GM20431 (cell line): Measurements from ENCODE around the gene TRPM6.
"Not testable (repeated sequence)": the region's sequence is repeated elsewhere in the genome, so short reads cannot be mapped to it uniquely, and the experiment has no call there.

ENCODE experiments used
- in situ Hi-C: fragments of 300-500 bp; cut with MseI, MboI; formaldehyde crosslinking; loops from one replicate; pipeline ENCODE4 v1.15.0; 2020; ENCODE audit warnings: low sequenced_read_pairs; ENCODE audit not compliant: unreplicated experiment

TRPM6 gene, protein sequence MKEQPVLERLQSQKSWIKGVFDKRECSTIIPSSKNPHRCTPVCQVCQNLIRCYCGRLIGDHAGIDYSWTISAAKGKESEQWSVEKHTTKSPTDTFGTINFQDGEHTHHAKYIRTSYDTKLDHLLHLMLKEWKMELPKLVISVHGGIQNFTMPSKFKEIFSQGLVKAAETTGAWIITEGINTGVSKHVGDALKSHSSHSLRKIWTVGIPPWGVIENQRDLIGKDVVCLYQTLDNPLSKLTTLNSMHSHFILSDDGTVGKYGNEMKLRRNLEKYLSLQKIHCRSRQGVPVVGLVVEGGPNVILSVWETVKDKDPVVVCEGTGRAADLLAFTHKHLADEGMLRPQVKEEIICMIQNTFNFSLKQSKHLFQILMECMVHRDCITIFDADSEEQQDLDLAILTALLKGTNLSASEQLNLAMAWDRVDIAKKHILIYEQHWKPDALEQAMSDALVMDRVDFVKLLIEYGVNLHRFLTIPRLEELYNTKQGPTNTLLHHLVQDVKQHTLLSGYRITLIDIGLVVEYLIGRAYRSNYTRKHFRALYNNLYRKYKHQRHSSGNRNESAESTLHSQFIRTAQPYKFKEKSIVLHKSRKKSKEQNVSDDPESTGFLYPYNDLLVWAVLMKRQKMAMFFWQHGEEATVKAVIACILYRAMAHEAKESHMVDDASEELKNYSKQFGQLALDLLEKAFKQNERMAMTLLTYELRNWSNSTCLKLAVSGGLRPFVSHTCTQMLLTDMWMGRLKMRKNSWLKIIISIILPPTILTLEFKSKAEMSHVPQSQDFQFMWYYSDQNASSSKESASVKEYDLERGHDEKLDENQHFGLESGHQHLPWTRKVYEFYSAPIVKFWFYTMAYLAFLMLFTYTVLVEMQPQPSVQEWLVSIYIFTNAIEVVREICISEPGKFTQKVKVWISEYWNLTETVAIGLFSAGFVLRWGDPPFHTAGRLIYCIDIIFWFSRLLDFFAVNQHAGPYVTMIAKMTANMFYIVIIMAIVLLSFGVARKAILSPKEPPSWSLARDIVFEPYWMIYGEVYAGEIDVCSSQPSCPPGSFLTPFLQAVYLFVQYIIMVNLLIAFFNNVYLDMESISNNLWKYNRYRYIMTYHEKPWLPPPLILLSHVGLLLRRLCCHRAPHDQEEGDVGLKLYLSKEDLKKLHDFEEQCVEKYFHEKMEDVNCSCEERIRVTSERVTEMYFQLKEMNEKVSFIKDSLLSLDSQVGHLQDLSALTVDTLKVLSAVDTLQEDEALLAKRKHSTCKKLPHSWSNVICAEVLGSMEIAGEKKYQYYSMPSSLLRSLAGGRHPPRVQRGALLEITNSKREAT (N-terminal part only)

DNA sequence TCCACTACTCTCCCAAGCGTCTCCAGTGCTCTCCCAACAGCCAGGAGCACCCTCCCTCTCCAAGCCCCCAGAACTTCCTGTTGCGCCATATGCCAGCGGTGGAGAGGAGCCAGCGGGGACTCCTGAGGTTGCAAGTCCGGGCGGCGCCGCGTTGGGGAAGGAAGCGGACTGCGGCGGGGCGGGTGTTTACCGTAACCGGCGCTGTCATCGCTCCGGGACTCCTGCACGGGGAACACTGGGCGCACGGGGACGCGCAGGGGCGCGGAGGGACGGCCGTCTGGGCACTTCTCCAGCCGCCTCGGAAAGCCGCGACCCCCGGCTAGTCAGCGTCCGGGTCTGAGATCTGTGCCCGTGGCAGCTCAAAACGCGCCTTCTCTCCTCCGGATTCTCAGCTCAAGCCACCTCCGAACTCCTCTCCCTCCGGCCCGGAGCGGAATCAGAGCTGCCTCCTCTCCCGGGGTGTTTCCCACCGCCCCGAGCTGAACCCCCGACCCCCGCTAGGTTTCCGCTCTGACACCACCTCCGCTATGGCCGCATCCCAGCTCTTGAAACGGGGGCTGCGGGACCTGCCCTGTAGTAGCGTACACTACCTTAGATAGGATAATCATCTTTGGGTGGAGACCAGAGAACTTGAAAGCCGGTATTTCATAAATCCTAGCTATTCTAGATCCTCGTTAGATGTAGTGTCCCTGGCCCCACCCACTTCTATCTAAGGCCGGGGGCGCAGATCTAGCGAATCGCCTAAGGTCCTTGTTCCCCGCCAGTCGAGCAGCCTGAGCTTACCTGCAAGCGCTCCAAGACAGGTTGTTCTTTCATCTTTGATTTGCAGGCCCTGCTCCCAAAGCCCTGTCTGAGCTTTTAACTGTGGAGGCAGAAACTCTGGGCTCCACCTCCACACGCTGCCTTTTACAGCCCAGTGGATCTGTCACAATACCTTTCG lies at the start of gene TRPM6:
Gene TRPM6, minus strand, starts transcription at position 881 of the 940 bp plus-strand sequence. Its CDS starts 65 bp downstream, at position 816.
- in situ Hi-C loops, result no loop called here

DNA sequence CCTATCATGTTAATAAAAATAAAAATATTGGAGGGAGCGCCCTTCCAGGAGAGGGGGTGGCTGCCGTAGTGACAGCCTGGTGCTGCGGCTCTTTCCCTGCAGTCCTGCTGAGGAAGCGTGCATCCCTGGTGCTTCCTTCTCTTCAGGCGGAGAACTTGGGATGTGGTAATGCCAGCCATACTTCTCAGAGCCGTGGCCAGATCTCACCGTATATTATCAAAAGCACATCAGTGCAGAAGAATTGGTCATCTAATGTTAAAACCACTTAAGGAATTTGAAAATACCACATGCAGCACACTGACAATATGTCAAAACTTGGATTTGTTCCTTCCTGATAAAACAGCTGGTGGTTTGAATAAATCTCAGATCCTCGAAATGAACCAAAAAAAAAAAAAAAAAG lies 47.3 kb upstream of the TRPM6 start:
- in situ Hi-C loops, result no loop called here

DNA sequence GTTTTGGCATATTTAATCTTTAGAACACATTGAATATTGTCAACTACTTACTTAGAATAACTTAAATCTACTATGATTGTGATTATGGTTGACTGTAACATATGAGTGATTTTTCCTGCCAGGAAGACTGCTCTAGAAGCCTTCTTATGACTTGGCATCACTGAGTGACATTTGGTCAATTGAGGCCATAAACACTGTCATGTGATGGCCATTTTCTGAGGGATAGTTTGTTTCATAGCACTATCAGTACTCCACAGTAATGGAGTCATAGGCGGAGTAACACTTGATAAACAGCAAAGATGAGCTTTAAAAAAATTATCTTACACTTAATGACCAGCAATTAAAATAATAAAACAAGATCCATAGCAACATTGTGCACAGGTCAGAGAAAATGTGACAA lies 34.0 kb upstream of the TRPM6 start:
- in situ Hi-C loops, result no loop called here

DNA sequence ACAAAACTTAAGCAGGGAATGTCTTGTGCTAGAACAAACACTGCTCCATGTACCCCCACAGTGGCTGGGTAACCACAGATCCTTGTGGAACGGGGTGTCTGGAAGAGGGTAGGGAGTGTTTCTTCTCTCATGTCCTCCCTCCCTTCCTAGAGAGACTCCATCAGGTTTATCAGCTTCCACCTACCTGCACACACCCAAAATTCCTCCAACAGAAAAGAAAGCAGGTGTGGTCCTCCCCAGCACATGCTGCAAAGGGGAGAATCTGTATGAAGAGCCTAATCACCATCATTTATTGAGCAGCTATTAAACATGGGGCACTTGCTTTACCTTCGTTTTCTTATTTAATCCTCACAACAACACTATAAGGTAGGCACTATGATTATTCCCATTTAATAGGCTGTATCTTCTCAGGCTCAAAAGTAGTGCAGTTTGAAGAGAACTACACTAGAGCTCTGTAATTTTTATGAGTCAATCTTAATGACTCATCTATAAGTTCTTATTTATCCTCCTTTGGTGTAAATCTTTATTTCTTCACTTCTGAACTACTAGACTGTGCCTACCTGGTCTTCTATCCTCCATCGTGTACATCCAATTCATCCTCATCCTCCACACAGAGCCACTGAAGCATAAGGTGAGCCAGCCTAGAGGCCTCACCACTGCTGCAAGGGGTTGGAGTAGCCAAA lies 33.4 kb upstream of the TRPM6 start:
- in situ Hi-C loops, result no loop called here

DNA sequence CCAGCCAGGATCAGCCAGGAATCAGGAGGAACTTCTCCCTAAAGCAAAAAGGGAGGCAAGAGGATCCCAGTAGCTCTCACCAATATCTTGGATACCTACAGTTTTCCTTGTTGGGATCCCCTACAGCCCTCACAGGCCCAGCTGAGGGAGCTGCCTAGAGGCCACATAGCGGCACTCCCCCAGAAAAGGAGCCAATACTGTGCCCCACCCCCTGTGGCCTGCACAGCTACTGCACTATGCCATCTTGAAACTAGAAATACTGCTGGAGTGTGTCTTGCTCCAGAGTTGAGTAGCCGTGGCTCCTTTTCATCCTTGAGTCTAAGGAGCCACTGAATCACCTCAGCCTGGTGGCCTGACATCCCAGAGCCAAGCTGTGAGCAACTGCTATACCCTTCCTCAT lies 22.3 kb upstream of the TRPM6 start:
- in situ Hi-C loops, result no loop called here

DNA sequence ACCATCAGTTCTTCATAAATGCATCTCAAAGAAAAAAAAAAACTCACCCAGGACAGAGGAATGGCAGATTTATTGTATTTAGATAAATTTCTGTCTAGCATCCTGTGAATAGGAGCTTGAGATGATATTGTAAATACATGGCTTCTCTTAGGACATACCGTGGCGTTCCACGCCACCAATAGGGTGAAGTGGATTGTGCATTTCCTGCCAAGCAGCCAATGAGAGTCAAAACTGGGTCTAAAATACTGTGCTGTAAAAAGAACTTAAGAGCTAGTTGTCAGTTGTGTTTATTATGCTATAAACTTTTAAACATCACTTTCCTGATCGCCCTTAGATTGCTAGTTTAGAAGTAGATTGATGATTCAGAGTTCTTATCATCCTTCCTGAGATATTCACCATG lies 20.9 kb upstream of the TRPM6 start:
- in situ Hi-C loops, result no loop called here

DNA sequence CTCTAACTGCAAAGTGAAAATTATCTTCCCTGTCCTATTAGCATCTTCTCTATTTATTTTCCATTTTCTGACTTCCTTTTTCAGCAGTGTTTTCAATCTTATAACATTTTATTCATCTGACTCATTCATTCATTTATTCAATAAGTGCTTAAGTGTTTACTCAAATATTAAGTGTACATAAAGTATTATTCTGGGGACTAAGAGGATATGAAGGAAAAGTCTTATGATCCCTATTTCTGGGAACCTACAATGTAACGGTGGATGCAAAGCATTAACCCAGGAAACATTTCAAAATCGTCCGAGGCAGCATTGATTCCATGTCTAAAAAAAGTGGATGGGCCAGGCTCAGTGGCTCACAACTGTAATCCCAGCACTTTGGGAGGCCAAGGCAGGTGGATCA lies 19.4 kb upstream of the TRPM6 start:
- in situ Hi-C loops, result no loop called here

DNA sequence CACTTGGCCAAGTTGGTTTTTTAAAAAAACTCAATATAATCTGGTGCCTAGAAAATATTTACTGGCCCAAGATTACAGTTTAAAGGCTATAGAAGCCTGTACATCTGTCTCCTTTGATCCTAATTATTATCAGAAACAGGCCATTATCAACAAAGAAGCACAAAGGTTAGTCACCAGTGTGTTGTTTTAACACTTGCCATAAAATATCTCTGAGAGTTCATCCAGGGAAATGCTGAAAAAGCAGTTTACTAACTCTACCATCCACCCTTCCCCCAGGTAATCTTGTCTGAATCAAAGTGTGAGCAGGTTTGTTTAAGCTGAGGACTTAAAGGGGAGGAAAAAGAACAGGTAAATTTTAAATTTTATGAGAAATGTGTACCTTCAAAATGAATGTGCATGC lies 13.3 kb upstream of the TRPM6 start:
- in situ Hi-C loops, result no loop called here

DNA sequence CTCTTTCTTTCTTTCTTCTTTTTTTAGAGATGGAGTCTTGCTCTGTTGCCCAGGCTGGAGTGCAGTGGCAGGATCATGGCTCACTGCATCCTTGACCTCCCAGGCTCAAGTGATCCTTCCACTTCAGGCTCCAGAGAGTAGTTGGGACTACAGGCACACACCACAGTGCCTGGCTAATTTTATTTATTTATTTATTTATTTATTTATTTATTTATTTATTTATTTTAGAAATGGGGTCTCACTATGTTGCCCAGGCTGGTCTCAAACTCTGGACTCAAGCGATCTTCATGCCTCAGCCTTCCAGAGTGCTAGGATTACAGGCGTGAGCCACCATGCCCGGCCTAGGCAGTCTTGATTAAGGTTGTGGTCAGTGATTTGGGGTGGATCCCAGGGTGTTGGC lies 728 bp upstream of the TRPM6 start:
- in situ Hi-C loops, result not testable (repeated sequence)

DNA sequence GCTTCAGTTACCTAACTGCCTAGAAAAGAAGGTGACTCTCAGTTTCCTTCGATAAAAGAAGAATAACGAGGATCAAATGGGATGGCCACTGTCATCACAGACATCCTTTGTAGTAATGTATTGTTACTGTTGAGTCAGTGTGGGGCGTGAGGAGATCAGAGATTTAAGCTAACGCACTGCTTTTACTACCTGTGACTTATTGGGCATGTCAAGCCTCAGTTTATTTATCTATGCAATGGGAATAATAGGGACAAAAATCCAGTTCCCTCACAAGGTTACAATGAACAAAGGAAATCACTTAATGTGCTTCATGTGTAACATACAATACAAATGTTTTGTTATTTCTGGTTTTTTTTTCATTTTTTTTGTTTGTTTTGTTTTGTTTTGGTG lies 255 bp upstream of the TRPM6 start:
- in situ Hi-C loops, result no loop called here

DNA sequence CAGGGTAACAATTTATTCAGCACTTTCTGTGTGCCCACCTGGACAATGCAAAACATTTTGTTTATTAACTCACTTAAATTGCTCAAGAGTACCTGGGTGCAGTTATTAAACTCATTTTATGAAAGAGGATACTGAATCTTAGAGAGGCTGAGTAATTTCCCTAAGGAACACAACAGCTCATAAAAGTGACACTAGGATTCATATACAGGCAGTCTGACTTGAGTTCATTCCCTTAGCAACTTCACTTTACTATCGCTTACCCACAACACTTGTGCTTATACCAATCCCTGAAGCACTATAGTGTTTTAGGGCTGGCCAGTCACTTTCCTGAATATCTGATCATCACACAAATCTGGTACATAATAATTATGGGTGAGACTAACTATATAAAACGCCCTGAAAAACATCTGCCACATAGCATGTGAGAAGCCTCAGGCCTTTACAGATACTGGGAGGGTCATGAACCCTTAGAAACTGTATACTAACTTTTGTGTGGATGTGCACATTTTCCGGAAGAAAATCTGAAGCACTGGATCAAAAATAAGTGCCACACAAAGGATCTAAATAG lies 11.3 kb downstream of the TRPM6 start:
- in situ Hi-C loops, result no loop called here

DNA sequence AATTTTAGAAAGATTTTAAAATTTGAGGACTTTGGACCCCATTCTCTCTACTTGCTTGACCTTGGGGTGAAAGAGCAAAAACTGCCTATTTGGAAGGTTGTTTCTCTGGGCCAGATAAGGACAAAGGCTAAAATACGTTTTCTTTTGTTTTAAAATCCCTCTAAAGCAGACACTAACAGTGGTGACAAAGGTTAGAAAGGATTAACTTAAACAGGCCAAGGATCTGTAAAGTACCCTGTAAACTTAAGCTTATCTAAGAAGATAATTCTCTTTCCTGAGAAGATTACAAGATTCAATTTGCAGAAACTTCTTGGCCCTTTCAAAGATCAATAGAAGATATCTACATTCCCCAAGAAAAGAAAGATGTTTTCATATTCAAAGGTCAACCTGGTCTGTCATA lies 12.1 kb downstream of the TRPM6 start:
- in situ Hi-C loops, result no loop called here

DNA sequence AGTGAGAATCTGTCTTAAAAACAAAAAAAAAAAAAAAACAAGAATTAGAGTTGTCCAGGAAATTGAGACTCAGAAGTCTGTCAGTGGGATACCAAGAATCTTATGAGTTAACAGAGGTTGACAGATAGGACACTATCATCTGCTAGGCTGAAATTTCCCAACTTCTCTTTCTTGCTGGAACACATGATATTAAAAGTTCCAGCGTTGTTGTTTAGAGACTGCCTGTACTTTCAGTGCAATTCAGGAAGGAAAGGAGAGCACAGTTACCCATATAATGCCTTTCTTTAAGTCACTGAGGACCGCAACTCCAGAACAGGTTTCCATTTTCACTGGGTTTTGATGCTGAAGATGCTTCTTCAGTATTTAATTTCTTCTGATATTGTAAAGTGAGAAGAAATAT lies 13.5 kb downstream of the TRPM6 start:
- in situ Hi-C loops, result no loop called here

DNA sequence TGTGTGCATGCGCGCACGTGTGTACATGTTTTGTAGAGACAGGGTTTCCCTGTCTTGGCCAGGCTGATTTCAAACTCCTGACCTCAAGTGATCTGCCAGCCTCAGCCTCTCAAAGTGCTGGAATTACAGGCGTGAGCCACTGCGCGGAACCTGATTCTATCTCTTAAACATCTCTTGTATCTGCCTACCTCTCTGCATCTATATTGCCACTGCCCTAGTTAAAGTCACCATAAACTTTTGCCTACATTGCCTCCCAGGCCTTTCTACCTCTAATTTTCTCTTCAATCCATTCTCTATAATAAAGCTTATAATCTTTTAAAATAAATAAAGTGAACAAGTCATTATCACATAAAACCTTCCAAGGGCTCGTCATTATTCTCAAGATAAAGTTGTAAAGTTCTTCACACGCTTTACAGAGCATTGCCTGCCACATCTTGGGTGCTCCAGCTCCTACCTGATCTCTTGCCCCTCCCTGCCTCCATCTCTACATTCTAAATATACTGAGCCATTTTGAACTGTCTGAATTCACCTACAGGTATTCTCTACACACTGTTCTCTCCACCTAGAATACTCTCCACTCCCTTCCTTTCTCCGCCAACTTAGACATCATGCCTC lies 15.0 kb downstream of the TRPM6 start:
- in situ Hi-C loops, result no loop called here

DNA sequence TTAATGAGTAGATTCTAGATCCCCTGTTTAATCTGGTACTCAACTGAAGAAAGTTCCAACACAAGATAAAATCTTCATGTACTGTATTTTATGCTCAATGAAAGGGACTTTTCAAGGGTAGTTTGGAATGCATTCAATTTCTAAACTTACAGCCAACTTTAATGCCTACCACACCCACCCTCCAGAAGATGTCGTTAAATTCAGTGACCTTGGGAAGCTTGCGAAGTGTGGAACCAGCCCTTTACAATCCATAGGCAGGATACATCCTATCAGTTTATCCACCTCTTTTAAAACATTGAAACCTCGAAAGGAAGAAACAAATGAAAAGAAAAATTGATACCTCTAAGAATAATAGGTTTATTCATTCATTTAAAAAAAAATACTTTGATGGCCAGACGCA lies 20.2 kb downstream of the TRPM6 start:
- in situ Hi-C loops, result no loop called here

DNA sequence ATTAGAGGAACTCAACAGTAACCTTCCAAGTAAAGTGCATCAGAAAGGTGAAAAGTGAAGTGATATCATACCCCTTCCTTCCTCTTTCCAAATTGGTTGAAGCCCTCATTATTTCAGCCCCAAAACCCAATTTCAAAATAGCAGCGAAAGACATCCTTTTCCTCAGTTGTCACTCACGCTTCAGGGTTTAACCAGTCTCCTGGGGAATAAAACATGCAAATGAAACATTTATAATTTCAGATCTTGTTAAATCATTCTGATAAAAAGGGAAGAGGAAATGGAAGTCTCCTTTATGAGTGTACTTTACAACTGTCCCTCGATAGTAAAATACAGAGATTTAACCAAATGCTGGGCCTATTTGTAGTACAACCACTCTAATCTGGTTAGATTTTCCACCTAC lies 22.5 kb downstream of the TRPM6 start:
- in situ Hi-C loops, result no loop called here

DNA sequence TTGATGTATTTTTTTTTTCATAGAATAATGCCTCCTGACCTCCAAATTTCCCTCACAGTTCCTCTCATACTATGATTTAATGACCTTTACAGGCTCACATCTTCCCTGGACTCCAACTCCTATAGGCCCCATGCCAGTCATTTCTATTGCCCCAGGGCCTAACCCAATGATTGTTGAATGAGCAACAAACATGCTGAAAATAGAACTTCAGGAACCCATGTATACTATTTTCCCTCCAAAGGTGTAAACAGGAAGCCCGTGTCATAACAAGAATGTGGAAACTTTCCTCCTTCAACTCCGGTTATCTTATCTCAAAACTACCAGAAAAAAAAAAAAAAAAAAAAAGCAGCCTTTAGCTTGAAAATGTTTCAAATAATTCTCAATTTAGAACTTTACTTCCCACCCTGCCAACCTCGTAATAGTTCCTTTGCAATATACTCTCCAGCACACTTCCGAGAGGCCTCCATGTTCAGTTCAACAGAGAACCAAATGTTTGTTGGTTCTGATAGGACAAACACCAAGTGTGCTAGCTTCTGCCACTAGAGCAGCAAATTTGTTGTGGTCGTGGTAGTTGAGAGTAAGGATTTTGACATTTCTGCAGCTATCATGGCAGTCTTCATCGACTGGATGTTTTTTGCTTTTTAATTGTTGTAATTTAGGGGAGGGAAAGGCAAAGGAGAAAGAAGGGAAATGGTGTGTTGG lies 25.8 kb downstream of the TRPM6 start:
- in situ Hi-C loops, result no loop called here

DNA sequence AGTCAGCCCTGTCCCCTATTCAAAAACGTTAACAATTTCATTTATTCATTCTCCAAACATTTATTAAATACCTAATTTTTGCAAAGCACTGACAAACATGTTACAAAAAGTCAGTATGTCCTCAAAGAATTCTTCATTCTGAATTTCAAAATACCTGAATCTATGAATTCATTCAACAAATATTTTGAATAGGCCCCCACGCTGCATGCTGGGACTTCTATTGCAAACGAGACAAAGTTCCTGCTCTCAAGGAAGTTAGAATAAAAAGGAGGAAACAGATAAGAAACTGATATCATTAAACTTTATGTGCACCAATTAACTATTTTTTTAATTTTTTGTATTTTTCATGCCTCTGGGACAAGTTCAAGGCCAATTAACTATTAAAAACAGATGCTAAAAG lies 26.6 kb downstream of the TRPM6 start:
- in situ Hi-C loops, result no loop called here
